Keratinocyte (primary cell): Measurements from ENCODE around the gene HOXD1. TPM values are rescaled to one million over a fixed set of nuclear protein-coding genes. Genes with fewer than 3 reads are reported as not detected.

Experiments
- DNase-seq: peaks from one replicate; pipeline ENCODE4 v3.0.0-alpha.2; 2011; ENCODE audit warnings: low read depth, missing footprints, low spot score
- FAIRE-seq: peaks from 2 replicates; lab custom pipeline; 2011; peaks lifted over from hg19 to GRCh38; lab: Jason Lieb, UNC
- H2AFZ ChIP-seq: 2 replicates; pipeline ENCODE4 v1.6.0; 2012; ENCODE audit warnings: low read length, control low read depth, inconsistent platforms; ENCODE audit not compliant: control insufficient read depth
- H3K27ac ChIP-seq: 2 replicates; pipeline ENCODE4 v1.5.1; 2011; ENCODE audit warnings: low read length; ENCODE audit not compliant: control insufficient read depth, insufficient read depth
- H3K27me3 ChIP-seq: 3 replicates; pipeline ENCODE4 v1.6.0; 2011; ENCODE audit warnings: low read length; ENCODE audit not compliant: control insufficient read depth, insufficient read depth; ENCODE audit errors: extremely low read depth
- H3K36me3 ChIP-seq, 2 experiments: 2 replicates in 1 of 2; 3 replicates in 1 of 2; pipeline ENCODE4 v1.5.1; 2011; ENCODE audit warnings: low read length in 2 of 2, mild to moderate bottlenecking in 1 of 2; ENCODE audit not compliant: control insufficient read depth in 2 of 2, insufficient read depth in 2 of 2; ENCODE audit errors: extremely low read depth in 1 of 2
- H3K4me1 ChIP-seq: 3 replicates; pipeline ENCODE4 v1.5.1; 2011; ENCODE audit warnings: low read length; ENCODE audit not compliant: control insufficient read depth, insufficient read depth; ENCODE audit errors: extremely low read depth
- H3K4me2 ChIP-seq: 3 replicates; pipeline ENCODE4 v1.6.0; 2011; ENCODE audit warnings: low read depth, low read length; ENCODE audit not compliant: control insufficient read depth, insufficient read depth; ENCODE audit errors: extremely low read depth
- H3K4me3 ChIP-seq, 3 experiments: fragments of 200-600 bp in 1 of 3; sonication (generic) in 1 of 3; 2 replicates in 2 of 3; 3 replicates in 1 of 3; pipeline ENCODE4 v1.5.1; 2011 to 2016; ENCODE audit warnings: low read length in 3 of 3, mild to moderate bottlenecking in 3 of 3, control low read depth in 2 of 3, inconsistent platforms in 1 of 3, low read depth in 1 of 3, mixed read lengths in 1 of 3, mixed run types in 1 of 3, moderate library complexity in 1 of 3; ENCODE audit not compliant: control insufficient read depth in 2 of 3, insufficient read depth in 2 of 3; ENCODE audit errors: extremely low read depth in 1 of 3
- H3K79me2 ChIP-seq: 2 replicates; pipeline ENCODE4 v1.6.0; 2012; ENCODE audit warnings: low read length; ENCODE audit not compliant: control insufficient read depth, insufficient read depth
- H3K9ac ChIP-seq: 3 replicates; pipeline ENCODE4 v1.6.0; 2011; ENCODE audit warnings: low read length; ENCODE audit not compliant: control insufficient read depth, insufficient read depth; ENCODE audit errors: extremely low read depth
- H3K9me1 ChIP-seq: 3 replicates; pipeline ENCODE4 v1.6.0; 2011; ENCODE audit warnings: low read length; ENCODE audit not compliant: control insufficient read depth, insufficient read depth; ENCODE audit errors: extremely low read depth
- H3K9me3 ChIP-seq: 2 replicates; pipeline ENCODE4 v1.5.1; 2012; ENCODE audit warnings: low read depth, low read length; ENCODE audit not compliant: control insufficient read depth
- H4K20me1 ChIP-seq: 3 replicates; pipeline ENCODE4 v1.6.0; 2011; ENCODE audit warnings: low read length; ENCODE audit not compliant: control insufficient read depth, insufficient read depth; ENCODE audit errors: extremely low read depth
- CTCF ChIP-seq, 3 experiments: IDR thresholded peaks in 1 of 3; conservative IDR thresholded peaks in 1 of 3; optimal IDR thresholded peaks in 1 of 3; 2 replicates in 2 of 3; 3 replicates in 1 of 3; pipeline versions ENCODE3 to v1.5.1; 2011; ENCODE audit warnings: low read length in 3 of 3, mild to moderate bottlenecking in 3 of 3, moderate library complexity in 2 of 3, control low read depth in 1 of 3, inconsistent platforms in 1 of 3; ENCODE audit not compliant: insufficient read depth in 2 of 3; ENCODE audit errors: extremely low read depth in 1 of 3
- EZH2 ChIP-seq: IDR thresholded peaks from one replicate; pipeline ENCODE4 v1.6.1; 2012; ENCODE audit warnings: inconsistent platforms, mild to moderate bottlenecking, low read length, moderate library complexity
- dilution Hi-C: fragments of 300-500 bp; cut with MboI; formaldehyde crosslinking; loops from one replicate; pipeline ENCODE4 v1.7.0; 2020; ENCODE audit warnings: low sequenced_read_pairs; ENCODE audit not compliant: extremely low pct_ligation_motif_present
- polyA plus RNA-seq, 5 experiments: library from polyadenylated mRNA; depleted of rRNA in 3 of 5; stranded (reverse) in 3 of 5; stranded (forward) in 1 of 5; unstranded in 1 of 5; fragments of >200 nt; gene quantifications; 1 replicate in 1 of 5; 2 replicates in 3 of 5; 3 replicates in 1 of 5; pipeline versions ENCODE4 v1.2.1 to v1.2.3, GENCODE V29; 2011 to 2012; ENCODE audit warnings: missing spikeins in 2 of 5, low read depth in 1 of 5, low replicate concordance in 1 of 5

HOXD1 gene
- polyA plus RNA-seq, 1 donor (not counting 4 experiments of a cell fraction or from before 2014, with no cell fraction given), result not detected

DNA sequence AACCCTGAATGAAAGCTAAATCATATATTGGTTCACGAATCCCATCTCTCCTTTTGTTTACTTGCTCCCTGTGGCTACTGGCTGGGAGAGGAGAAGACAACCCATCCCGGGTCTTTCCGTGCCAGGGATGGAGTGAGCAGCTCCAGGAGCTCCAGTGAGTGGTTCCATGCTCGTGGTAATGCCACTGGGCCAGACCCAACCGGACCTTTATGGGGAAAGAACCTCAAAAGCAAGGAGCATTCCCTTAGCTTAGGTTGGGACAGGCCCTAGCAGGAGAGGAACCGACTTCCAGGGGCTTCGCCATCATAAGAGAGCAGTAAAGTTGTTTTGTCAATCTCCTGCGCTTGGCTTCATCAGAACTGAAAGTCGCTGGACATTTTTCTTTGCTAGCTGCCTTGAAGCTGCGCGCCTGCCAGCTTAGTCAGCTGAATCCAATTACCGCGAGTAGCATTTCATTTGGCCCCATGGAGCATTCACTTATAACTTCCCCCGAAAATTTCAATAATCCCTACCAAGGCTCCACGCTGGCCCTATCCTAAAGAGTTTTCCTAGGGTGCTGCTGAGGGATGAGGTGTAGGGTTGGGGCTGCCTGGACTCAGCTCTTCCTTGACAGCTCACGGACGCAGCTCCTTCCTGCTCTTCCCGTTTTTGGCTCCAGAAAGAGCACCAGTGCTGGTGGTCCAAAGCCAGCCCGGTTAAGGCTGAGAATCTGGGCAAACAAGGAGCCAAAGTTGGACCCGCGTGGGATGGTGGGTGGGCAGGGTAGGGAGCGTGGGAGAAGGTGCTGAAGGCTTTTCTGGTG lies 26.4 kb upstream of the HOXD1 start:
- Histone ChIP-seq H3K36me3 (no peaks in the 10 kb centered on the region), H3K4me2 (no peak overlapping the region), H3K9ac (no peak overlapping the region), H3K27me3 (peaks cover 95% of the 10 kb centered on the region), H3K27ac (no peak overlapping the region), H3K4me3 (no peak overlapping the region), H3K9me3 (peaks cover 2% of the 10 kb centered on the region), H4K20me1 (no peaks in the 10 kb centered on the region), H2AFZ (no peak overlapping the region), H3K79me2 (no peaks in the 10 kb centered on the region), H3K9me1 (no peaks in the 10 kb centered on the region), H3K4me1 (no peaks in the 10 kb centered on the region)
- FAIRE-seq (no peak), DNase-seq (no peak)
- TF ChIP-seq EZH2 (no peak), CTCF (optimal IDR thresholded peaks at IDR 0.05 in 1 of 3, IDR thresholded peaks at IDR 0.05 in 1 of 3, conservative IDR thresholded peaks at IDR 0.05 in 1 of 3; ENCODE audit: extremely low read depth in 1 of 3, insufficient read depth in 2 of 3, low read length in 3 of 3) (no peak)
- dilution Hi-C loops, result loop anchor here (25.0 kb wide), 1 partner anchor 475 kb away; no protein-coding TSS in a partner anchor

GRCh38 chr2:176162911-176163671 lies 25.4 kb upstream of the HOXD1 start:
- peaks cover 92% of the 10 kb centered on the region for H3K27me3 ChIP-seq
- dilution Hi-C loops, result loop anchor here (25.0 kb wide), 1 partner anchor 474 kb away; no protein-coding TSS in a partner anchor
- no peaks in the 10 kb centered on the region for H3K9me1 ChIP-seq
- no peak for DNase-seq
- no peak overlapping the region for H3K4me2 ChIP-seq
- FAIRE-seq, result no peak
- H3K79me2 ChIP-seq, result no peaks in the 10 kb centered on the region
- H4K20me1 ChIP-seq, result no peaks in the 10 kb centered on the region
- peaks cover 2% of the 10 kb centered on the region for H3K9me3 ChIP-seq
- H3K27ac ChIP-seq, result no peak overlapping the region
- H3K4me3 ChIP-seq, result no peak overlapping the region
- H3K9ac ChIP-seq, result no peak overlapping the region
- peak; percentile 33 for TF ChIP-seq EZH2
- TF ChIP-seq CTCF (optimal IDR thresholded peaks at IDR 0.05 in 1 of 3, IDR thresholded peaks at IDR 0.05 in 1 of 3, conservative IDR thresholded peaks at IDR 0.05 in 1 of 3; ENCODE audit: extremely low read depth in 1 of 3, insufficient read depth in 2 of 3, low read length in 3 of 3), result no peak
- no peak overlapping the region for H2AFZ ChIP-seq
- no peaks in the 10 kb centered on the region for H3K4me1 ChIP-seq
- H3K36me3 ChIP-seq, result no peaks in the 10 kb centered on the region
